Raji (cell line): ENCODE results near the gene KLF13.

Experiments used
- POLR2A ChIP-seq: IDR thresholded peaks from 2 replicates; pipeline ENCODE4 v1.6.1; 2011; ENCODE audit warnings: low read depth, low read length, control low read depth; ENCODE audit not compliant: insufficient read depth

Gene KLF13

DNA sequence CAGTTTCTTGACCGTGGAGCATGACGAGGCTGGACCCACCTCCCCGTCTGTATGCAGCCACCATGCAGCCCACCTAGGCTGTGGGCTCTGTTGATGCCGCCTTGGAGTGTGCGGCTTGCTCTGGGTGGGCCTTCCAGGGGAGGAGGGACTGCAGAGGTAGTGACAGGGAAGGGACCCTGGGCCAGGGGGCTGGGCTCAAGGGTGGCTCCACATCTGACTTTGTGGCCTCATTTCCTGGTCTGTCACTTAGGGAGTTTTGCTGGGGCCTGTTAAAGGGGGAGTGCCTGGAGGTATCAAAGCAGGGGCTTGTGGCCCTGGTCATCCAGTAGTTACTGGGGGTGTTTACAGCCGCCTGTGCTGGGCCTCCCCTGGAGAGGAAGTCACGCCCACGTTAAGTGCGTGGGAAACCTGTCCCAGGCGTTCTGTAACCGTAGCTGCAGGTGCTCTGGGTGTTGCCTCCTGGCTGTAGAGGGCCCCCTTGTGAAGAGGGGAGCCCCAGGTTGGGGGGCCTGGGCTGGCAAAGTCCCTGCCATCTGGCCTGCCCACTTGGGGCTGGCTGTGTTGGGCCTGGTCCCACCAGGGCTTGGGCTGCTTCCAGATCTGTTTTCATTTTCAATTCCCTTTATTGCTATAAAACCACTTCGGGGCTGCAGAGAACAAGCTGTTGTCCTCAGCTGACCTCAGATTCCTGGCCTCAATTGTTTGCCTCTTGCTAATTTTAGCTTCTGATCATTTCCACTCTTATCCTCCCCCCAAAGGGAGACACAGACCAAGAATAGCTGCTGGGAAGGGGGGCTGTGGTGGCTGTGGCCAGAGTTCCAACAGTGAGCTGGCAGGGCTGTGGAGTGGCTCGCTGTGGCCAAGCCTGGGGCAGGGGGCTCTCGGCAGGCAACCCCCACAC, 26.5 kb downstream of the KLF13 start:
- TF ChIP-seq POLR2A = no peak

DNA sequence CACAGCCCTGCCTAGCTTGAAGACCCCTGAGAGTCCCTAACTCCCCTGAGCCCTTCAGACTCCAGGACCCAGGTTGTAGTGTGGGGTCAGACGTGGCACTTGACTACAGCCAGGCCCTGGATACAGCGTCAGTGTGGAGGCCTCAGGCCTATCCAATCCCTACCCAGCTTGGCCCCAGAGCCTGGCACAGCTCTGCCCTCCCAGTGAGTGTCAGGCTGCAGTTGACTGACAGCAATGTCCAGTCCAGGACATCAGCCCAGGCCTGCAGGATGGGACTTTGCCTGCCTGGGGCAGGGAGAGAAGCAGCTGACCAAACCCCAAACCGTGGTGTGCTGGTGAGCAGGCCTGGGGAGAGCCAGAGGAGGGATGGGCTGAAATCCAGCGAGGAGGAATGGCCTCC, 27.3 kb downstream of the KLF13 start:
- TF ChIP-seq POLR2A = no peak

DNA sequence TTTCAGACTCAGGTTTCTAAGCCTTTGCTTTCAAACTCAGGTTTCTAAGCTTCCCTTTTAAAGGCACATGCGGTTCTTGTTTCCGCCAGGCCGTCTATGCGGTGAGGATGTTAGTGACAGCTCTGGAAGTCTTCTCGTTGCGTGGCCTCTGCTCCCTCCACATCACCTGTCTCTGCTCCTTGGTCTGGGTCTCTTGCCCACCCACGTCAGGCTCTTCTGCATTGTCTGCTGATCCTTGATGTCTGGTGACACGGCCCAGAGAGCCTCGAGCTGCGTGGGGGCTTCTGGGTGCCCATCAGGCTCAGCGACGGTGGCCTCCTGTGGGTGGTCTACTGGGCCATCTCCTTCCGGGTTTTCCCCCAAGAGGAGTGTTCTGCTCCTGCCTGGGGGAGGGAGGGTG, 30.5 kb downstream of the KLF13 start:
- no peak for TF ChIP-seq POLR2A

DNA sequence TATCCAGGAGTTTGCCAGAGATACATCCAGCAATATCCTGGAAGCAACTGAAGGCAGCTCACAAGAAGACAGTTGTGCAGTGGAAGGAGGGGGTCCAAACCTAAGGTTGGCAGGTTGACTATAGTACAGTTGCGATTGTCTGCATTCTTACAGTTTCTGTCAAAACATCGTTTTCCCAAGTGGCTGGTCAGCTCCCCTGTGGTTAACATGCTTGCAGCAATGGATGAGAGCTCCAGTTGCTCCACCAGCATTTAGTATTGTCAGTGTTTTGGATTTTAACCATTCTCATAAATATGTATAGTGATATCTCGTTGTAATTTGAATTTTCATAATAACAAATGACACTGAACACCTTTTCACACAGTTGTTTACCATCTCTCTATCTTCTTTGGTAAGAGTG, 31.5 kb downstream of the KLF13 start:
- no peak for TF ChIP-seq POLR2A

DNA sequence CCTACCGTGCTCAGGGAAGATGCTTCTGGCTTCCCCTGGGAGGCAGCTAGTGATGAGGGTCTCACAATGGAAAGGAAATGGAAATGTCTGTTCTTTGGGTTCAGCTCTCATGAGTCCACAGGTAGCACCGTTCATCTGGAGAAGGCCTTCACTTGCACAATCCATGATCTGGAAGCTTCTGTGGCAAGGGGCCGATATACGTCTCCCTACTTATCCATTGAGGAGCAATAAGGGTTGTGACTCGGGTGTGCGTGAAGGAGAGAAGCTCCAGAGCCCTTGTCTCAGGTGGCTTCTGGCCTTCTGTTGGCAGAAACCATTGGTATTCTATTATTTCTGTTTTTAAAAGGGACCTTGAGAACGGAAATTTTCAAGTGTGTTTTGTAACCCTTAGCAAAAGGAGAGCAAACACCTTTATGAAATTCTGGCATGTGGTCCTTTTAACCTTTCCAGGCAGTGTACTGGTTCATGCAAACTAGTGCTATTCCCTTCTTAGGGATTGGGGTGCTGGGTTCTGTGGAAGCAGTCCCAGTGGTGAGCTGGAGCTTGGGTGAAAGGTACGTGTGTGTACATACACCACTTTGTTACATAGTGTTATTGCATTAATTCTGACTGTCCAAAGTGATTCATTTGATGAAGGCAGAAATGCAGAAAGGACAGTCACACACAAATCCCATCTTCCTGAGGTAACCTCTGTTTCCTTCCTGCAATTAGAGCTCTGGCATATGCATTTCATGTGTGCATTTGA, 32.5 kb downstream of the KLF13 start:
- TF ChIP-seq POLR2A = no peak

DNA sequence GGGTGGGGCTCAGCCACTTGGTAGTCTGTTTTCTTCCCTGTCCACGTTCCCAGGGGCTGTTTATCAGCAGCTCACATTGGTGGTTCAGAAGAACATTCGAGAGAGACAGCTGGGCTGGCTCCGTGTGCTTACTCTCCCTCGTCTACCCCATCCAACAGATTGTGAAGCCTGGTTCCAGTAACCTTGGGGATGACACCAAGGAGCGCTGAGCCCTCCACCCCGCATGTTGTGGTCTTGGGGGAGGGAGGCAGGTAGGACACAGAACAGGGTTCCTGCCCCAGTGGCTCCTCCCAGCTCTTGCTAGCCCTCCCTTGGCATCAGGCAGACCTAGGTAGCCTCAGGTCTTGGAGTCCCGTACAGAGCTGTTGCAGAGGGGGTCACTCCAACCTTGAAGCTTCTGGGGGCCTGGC, 33.1 kb downstream of the KLF13 start:
- no peak for TF ChIP-seq POLR2A

DNA sequence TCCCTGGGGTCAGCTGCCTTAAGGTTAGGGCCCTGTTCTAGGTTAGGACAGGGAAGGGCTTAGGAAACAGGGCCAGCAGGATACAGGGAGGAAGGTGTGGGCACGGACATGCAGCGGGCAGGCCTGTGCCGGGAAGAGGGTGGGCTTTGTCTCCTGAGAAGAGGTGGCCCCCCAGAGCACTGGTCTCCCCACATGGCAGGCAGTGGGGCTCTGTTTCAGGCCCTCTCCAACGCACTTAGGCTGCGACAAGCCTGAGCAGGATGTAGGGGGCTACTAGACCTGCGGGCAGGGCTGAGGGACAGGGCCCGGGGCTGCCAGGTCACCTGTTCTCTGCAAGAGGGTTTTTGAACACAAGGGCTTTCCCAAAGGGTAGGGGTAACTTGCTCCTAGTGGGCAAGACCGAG, 33.5 kb downstream of the KLF13 start:
- TF ChIP-seq POLR2A = no peak

DNA sequence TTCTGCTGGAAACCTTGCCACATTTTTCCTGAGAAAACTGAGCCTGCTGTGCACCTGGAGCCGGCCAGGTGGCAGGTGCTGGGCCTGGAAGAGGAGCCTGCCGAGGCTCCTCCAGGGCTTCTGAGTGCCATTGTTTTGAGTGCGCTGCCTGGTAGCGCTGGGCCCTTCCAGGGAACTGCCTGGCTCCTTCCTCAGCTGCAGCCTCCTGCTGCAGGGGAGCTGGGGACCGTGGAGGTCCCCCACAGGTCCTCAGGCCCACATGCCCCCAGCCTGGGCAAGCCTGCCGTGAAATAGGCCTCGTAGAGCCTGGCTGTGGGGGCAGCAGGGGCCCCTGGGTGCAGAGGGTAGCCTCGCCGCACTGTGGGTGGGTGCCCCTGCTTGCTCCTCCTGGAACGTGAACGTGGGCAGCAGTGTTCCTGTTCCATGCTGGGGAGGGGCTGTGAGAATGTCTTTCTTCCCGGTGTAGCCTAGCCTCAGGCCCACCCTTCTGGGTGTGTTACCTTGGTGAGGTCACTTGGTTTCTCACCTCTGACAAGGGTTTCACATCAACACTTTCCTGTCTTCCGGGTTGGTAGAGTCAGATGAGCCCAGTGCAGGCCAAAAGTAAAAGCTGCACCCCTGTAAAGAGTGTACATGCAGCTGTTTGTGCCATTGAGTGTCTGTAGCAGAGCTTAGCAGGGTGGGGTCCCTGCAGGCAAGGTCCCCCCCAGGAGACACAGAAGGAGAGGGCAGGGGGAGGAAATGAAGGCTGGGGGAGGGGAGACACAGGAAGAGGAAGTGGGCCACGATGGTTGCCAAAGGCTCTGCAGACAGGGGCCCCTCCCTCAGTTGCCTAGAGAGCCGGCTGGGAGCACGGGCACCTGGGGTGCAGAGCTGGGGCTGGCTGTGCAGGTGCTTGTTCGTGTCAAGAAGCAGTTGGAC, 34.5 kb downstream of the KLF13 start:
- TF ChIP-seq POLR2A = peak; percentile 47; the same call in 1 of the 2 replicates

DNA sequence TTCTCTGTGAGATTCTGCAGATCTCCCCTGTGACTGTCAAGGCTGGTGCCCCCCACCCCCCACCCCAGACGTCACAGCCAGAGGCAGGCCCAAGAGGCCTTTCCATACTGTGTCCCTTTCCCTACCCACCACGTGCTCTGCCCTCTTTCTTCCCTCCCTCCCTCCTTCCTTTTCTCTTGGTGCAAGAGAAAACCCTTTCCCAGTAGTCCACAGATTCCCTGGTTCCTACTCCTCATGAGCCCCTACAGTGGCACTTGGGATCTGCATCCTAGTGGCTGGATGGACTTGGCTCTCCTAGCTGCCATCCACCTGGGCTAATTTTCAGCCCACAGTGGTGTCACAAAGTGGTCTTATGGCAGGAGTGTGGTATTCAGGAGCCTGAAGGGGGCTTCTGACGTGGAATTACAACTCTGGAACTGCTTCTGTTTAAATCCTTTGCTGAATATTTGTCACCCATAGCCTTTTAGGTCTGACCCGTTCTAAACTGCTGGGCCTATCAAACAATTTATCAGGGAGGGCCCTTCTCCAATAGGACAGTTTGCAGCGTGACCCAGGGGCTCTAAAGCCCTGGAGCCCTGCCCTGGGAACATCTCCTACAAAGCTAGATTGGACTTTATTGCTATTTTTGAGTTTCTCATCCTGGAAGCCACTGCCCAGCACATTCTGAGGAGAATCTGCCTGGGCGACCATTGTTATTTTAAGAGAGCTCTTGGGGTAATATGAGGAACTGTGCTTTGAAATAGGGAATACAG, 35.3 kb downstream of the KLF13 start:
- TF ChIP-seq POLR2A = no peak

DNA sequence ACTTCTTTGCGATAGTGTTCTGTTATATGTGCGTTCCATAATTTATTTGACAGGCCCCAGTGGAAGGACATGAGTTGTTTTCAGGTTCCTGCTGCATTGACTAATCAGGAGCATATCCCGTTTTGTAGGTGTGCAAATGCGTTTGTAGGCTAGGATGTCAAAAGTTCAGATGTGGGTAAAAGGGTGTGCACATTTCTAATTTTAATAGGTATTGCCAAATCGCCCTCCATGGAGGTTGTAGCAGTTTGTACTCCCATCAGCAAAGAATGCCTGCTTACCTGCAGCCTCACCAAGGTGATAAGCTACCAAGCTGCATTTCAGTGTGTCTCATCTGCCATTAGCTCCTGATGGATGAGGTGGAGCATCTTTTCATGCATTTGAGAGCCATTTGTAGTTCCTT, 36.3 kb downstream of the KLF13 start:
- TF ChIP-seq POLR2A = no peak

DNA sequence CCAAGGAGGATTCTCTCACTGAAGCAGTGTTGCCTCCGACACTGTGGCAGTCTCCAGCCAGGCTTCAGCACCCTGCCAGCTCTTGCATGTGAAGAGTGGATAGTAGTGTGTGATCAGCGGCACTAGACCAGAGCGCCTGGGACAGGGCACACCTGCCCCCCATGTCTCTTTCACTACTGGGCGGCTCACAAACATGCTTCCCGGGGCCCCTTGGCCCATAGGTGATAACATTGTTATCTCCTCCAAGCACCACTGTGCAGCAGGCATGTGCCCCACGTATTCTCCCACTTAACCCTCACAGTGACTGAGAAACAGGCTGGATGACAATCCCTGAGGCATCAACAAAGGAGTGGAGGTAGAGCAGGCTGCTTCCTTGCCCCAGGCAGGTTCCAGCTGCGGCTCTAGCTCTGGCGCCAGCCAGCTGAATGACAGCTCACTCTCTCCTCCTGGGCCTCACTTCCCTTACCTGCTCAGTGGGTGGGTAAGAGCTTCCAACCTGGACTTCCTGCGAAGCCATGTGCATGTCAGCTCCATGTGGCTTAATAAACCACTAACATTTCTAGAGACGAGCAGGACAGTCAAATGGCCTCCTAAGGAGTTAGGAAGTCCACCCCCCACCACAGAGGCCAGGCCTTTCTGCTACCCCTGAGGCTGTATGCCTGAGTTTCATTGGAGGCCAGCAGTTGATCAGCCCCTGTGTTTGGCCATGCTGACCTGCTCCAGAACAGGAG, 37.8 kb downstream of the KLF13 start:
- TF ChIP-seq POLR2A = no peak

DNA sequence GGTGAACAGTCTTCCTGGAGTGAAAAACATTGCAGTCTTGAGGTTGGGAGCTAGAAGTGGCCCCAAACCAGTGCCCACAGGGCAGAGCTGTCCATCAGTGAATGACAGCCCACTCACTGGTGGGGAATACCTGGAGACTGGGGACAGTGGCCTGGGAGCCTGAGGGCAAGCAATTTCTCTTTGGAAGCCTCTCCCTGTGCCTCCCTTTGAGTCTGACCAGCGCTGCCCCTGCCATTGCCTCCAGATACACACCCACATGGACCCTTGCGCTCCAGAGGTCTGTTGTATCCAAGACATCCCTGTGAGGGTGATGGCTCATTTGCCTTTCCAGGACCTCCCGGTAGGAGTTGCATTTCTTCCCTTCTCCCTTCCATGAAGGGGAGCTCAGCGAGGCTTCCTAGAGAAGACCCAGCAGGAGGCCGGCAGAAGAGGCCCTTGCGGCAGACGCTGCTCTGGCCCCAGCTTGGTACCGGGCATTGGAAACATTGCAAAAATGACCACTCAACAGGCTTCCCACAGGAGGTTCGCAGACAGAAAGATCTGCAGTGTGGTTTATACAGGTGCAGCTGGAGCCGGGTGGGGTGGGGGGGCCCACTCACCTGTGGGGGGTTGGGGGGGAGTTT, 38.5 kb downstream of the KLF13 start:
- no peak for TF ChIP-seq POLR2A

DNA sequence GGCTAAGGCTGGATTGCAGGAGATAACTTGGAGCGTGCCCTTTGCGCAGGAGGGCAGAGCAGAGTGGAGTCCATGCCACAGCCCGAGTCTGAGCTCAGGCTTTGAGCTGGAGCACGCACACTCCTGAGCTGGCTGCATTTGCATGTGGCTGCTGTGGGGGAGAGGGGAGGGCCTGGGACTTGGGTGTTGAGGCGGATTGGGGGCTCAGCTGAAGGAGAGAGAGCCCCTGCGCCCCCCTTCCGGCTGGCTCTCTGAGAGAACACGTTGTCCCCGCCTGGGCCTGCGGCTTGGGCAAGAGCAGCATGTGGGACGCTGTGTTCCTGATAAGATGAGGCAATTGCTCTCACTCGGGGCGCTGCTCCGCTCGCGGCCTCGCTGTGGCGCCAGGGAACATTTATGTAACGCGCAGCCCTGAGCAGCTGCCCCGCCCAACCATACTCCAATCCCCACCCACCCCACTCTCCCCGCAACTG, 39.1 kb downstream of the KLF13 start:
- no peak for TF ChIP-seq POLR2A

DNA sequence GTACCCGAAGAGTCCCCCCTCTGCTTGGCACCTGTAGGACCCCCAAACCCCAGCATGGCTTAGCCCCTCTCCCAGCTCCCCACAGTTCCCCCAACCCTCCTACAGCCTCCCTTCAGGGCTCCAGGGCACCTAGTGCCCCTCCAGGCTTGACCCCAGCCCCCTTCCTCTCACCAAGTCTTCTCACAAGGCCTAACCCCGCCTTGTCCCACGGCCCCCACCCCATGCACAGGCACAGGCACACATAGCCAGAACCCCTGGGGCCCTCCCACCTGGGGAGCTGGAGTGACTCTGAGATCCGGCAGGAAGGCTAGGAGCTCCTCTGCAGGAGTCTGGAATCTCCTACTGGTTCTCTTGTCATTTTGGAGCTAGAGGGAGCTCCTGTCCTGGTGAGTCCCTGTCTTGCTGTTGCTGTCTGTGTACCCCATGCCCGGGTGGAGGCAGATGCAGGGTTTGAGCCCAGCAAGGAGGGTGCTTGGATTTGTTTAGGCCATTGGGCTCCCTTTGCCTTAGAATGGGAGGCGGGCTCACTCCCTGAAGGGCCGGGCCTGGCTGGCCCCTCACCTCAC, 39.6 kb downstream of the KLF13 start:
- TF ChIP-seq POLR2A = no peak
